Mesendoderm (in vitro differentiated cells): ENCODE results near the gene CLSTN1.
"Not testable (repeated sequence)": the region's sequence is repeated elsewhere in the genome, so short reads cannot be mapped to it uniquely, and the experiment has no call there.

Experiments
- DNase-seq: peaks from one replicate; pipeline ENCODE4 v3.0.0; 2013
- H2AK5ac ChIP-seq: 2 replicates; pipeline ENCODE4 v1.6.1; 2013; ENCODE audit warnings: low read length, inconsistent platforms
- H2BK120ac ChIP-seq: 2 replicates; pipeline ENCODE4 v1.6.1; 2013; ENCODE audit warnings: low read depth, mild to moderate bottlenecking, low read length, moderate library complexity, mixed read lengths
- H2BK15ac ChIP-seq: replicated peaks from 2 replicates; pipeline ENCODE4 v1.6.1; 2013; ENCODE audit warnings: low read depth, mild to moderate bottlenecking, moderate library complexity
- H2BK5ac ChIP-seq: 2 replicates; pipeline ENCODE4 v1.6.1; 2013; ENCODE audit warnings: low read length, inconsistent platforms
- H3K18ac ChIP-seq: 2 replicates; pipeline ENCODE4 v1.6.1; 2013; ENCODE audit warnings: mild to moderate bottlenecking, low read length, mixed read lengths
- H3K23ac ChIP-seq: one replicate; pipeline ENCODE4 v1.6.1; 2013; ENCODE audit warnings: low read length
- H3K27ac ChIP-seq: 2 replicates; pipeline ENCODE4 v1.5.1; 2013; ENCODE audit warnings: low read depth, mild to moderate bottlenecking, inconsistent platforms, low read length, moderate library complexity
- H3K27me3 ChIP-seq: 2 replicates; pipeline ENCODE4 v1.6.1; 2013; ENCODE audit warnings: low read length, control low read depth, mild to moderate bottlenecking, inconsistent platforms; ENCODE audit not compliant: insufficient read depth, poor library complexity
- H3K36me3 ChIP-seq: 2 replicates; pipeline ENCODE4 v1.6.1; 2013; ENCODE audit warnings: low read length, inconsistent platforms; ENCODE audit not compliant: control insufficient read depth, insufficient read depth
- H3K4ac ChIP-seq: one replicate; pipeline ENCODE4 v1.6.1; 2013; ENCODE audit warnings: low read depth, mild to moderate bottlenecking, low read length, moderate library complexity
- H3K4me1 ChIP-seq: 2 replicates; pipeline ENCODE4 v1.6.1; 2013; ENCODE audit warnings: low read depth, low read length, inconsistent platforms; ENCODE audit not compliant: control insufficient read depth
- H3K4me2 ChIP-seq: 2 replicates; pipeline ENCODE4 v1.6.1; 2013; ENCODE audit warnings: low read length
- H3K4me3 ChIP-seq: 2 replicates; pipeline ENCODE4 v1.5.1; 2013; ENCODE audit warnings: mild to moderate bottlenecking, low read length
- H3K56ac ChIP-seq: one replicate; pipeline ENCODE4 v1.6.1; 2013; ENCODE audit warnings: low read length
- H3K79me1 ChIP-seq: 2 replicates; pipeline ENCODE4 v1.6.1; 2013; ENCODE audit warnings: low read length, inconsistent platforms
- H3K79me2 ChIP-seq: 2 replicates; pipeline ENCODE4 v1.6.1; 2013; ENCODE audit warnings: mild to moderate bottlenecking, low read length; ENCODE audit not compliant: control insufficient read depth, insufficient read depth
- H3K9ac ChIP-seq: 2 replicates; pipeline ENCODE4 v1.6.1; 2013; ENCODE audit warnings: low read length, inconsistent platforms
- H4K5ac ChIP-seq: one replicate; pipeline ENCODE4 v1.6.1; 2013; ENCODE audit warnings: low read length
- H4K8ac ChIP-seq: one replicate; pipeline ENCODE4 v1.6.1; 2013; ENCODE audit warnings: low read depth, mild to moderate bottlenecking, control low read depth, low read length, moderate library complexity
- WGBS: extraction: QIAGEN DNeasy Blood & Tissue Kit; methylation state at CpG from one replicate; pipeline ENCODE4 v1.1.7; 2013; ENCODE audit warnings: low lambda C conversion rate, missing lambda C conversion rate; ENCODE audit not compliant: insufficient coverage; ENCODE audit errors: extremely low coverage; 5-methylcytosine and 5-hydroxymethylcytosine counted together

CLSTN1 gene

DNA sequence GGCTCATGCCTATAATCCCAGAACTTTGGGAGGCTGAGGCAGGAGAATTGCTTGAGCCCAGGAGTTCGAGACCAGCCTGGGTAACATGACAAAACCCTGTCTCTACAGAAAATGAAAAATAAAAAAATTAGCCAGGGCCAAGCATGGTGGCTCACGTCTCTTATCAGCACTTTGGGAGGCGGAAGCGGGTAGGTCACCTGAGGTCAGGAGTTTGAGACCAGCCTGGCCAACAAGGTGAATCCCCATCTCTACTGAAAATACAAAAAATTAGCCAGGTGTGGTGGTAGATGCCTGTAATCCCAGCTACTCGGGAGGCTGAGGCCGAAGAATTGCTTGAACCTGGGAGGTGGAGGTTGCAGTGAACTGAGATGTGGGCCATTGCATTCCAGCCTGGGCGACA is 111.0 kb downstream of the CLSTN1 start:
- H3K4ac ChIP-seq, H3K4me2 ChIP-seq, H3K27me3 ChIP-seq, H3K23ac ChIP-seq, H3K79me2 ChIP-seq, H3K9ac ChIP-seq, H3K27ac ChIP-seq, DNase-seq, H3K4me3 ChIP-seq, H3K36me3 ChIP-seq, H2BK5ac ChIP-seq, H4K5ac ChIP-seq, H2BK120ac ChIP-seq, H3K79me1 ChIP-seq, H2AK5ac ChIP-seq, H3K18ac ChIP-seq, H3K56ac ChIP-seq, H3K4me1 ChIP-seq, H4K8ac ChIP-seq, H2BK15ac ChIP-seq: not testable (repeated sequence)
- WGBS = no CpG with 5 or more reads among the region's 7 CpGs

DNA sequence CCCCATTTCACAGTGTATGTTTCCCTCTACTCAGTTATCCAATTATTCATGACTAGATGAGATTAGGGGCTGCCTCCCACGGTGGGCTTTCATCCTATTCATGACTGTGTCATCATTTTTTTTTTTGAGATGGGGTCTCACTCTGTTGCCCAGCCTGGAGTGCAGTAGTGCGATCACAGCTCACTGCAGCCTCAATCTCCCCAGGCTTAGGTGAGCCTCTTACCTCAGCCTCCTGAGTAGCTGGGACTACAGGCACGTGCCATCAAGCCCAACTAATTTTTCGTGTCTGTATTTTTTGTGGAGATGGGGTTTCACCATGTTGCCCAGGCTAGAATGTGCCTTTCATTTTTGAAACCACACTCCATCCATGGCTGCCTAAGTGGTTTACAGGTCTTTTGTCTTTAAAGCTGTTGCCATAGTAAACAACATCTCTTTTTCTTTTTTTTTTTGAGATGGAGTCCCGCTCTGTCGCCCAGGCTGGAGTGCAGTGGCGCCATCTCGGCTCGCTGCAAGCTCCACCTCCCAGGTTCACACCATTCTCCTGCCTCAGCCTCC is 112.2 kb downstream of the CLSTN1 start:
- no peak overlapping the region for H2BK5ac ChIP-seq
- no peak overlapping the region for H3K18ac ChIP-seq
- H4K5ac ChIP-seq = no peak overlapping the region
- WGBS = no CpG with 5 or more reads among the region's 9 CpGs
- no peak overlapping the region for H2BK15ac ChIP-seq
- no peak overlapping the region for H2BK120ac ChIP-seq
- no peak overlapping the region for H3K23ac ChIP-seq
- H3K4ac ChIP-seq = no peak overlapping the region
- no peaks in the 10 kb centered on the region for H3K36me3 ChIP-seq
- H3K4me2 ChIP-seq = no peak overlapping the region
- H3K27me3 ChIP-seq = no peaks in the 10 kb centered on the region
- DNase-seq = no peak
- H3K4me1 ChIP-seq = no peaks in the 10 kb centered on the region
- no peak overlapping the region for H2AK5ac ChIP-seq
- H4K8ac ChIP-seq = no peak overlapping the region
- H3K27ac ChIP-seq = no peak overlapping the region
- H3K4me3 ChIP-seq = no peak overlapping the region
- no peak overlapping the region for H3K9ac ChIP-seq
- H3K56ac ChIP-seq = no peak overlapping the region
- no peaks in the 10 kb centered on the region for H3K79me2 ChIP-seq
- H3K79me1 ChIP-seq = no peaks in the 10 kb centered on the region

DNA sequence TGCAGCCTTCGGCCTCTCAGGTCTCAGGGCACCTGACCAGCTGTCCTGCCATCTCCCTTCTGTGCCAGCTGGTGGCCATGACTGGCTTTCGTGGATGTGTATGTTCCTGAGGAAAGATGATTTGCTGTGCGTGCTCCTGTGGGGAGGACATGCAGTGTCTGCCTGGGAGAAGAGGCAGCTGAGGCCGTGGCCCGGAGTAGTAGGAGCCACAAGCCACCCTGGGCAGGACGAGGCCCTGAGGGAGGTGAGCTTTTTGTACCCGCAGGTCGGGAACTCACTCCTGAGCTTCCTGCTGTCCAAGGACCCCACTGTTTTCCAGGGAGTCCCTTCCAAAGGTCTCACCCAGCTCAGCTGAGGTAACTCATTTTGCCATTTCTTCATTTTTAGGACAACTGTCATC is 113.7 kb downstream of the CLSTN1 start:
- no CpG with 5 or more reads among the region's 8 CpGs for WGBS
- H3K36me3 ChIP-seq = no peaks in the 10 kb centered on the region

DNA sequence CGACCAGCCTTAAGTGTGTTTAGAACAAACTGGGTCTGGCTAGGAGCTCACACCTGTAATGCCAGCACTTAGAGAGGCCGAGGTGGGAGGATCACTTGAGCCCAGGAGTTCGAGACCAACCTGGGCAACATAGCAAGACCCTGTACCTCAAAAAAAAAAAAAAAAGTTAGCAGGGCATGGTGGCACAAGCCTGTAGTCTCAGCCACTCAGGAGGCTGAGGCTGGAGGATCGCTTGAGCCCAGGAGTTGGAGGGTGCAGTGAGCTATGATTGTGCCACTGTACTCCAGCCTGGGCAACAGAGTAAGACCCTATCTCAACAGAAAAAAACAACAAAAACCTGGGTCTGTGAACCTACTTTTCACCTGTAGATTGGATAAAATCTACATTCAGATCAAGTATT is 117.6 kb downstream of the CLSTN1 start:
- WGBS = no CpG with 5 or more reads among the region's 4 CpGs
- H3K18ac ChIP-seq = no peak overlapping the region
- H3K4me1 ChIP-seq = no peaks in the 10 kb centered on the region
- H3K27ac ChIP-seq = no peak overlapping the region
- no peak overlapping the region for H2AK5ac ChIP-seq
- H3K79me2 ChIP-seq = no peaks in the 10 kb centered on the region
- no peak overlapping the region for H3K4ac ChIP-seq
- no peak overlapping the region for H4K8ac ChIP-seq
- H2BK5ac ChIP-seq = no peak overlapping the region
- H3K27me3 ChIP-seq = no peaks in the 10 kb centered on the region
- no peak overlapping the region for H3K23ac ChIP-seq
- no peak overlapping the region for H3K9ac ChIP-seq
- H3K79me1 ChIP-seq = no peaks in the 10 kb centered on the region
- H3K4me3 ChIP-seq = no peak overlapping the region
- DNase-seq = no peak
- no peak overlapping the region for H2BK120ac ChIP-seq
- no peak overlapping the region for H3K4me2 ChIP-seq
- H3K36me3 ChIP-seq = no peaks in the 10 kb centered on the region
- H3K56ac ChIP-seq = no peak overlapping the region
- H4K5ac ChIP-seq = no peak overlapping the region
- no peak overlapping the region for H2BK15ac ChIP-seq

More for the DNA sequence above, 113.7 kb downstream of the CLSTN1 start:
- no peak overlapping the region for H3K4me3 ChIP-seq
- no peak overlapping the region for H2BK15ac ChIP-seq
- H3K27ac ChIP-seq = no peak overlapping the region
- no peaks in the 10 kb centered on the region for H3K27me3 ChIP-seq
- H3K56ac ChIP-seq = no peak overlapping the region
- no peak overlapping the region for H2BK120ac ChIP-seq
- no peak overlapping the region for H3K23ac ChIP-seq
- H3K79me1 ChIP-seq = no peaks in the 10 kb centered on the region
- H3K4me2 ChIP-seq = no peak overlapping the region
- H3K9ac ChIP-seq = no peak overlapping the region
- H3K18ac ChIP-seq = no peak overlapping the region
- no peak overlapping the region for H3K4ac ChIP-seq
- H3K79me2 ChIP-seq = no peaks in the 10 kb centered on the region
- H4K8ac ChIP-seq = no peak overlapping the region
- no peak overlapping the region for H2AK5ac ChIP-seq
- H2BK5ac ChIP-seq = no peak overlapping the region
- DNase-seq = no peak
- H3K4me1 ChIP-seq = no peaks in the 10 kb centered on the region
- no peak overlapping the region for H4K5ac ChIP-seq

DNA sequence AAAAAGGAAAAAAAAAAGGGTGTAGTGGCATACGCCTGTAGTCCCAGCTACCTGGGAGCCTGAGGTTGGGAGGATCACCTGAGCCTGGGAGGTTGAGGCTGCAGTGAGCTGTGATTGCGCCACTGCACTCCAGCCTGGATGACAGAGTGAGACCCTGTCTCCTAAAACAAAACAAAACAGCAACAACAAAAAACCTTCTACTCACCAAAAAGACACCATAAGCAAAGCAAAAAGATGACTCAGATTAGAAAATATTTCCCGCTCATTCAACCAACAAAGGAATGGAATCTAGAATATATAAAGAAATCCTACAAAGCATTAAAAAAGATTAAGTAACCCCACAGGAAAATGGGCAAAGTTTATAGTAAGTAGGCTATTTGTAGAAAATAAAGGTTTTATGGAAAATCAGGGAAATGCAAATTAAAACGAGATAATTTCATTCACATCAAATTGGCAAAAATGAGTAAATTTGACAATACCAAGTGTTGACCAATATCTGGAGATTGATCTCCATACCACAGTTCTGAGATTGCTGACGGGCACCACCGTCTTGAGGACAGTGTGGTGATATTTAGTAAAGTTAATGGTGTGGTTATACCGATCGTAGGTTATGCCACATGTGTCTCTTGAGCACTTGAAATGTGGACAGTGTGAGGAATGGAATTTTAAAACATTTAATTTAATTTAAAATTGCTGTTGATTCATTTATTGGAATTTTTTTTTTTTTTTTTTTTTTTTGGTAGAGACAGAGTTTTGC is 118.2 kb downstream of the CLSTN1 start:
- Histone ChIP-seq H3K23ac (no peak overlapping the region), H3K79me2 (no peaks in the 10 kb centered on the region), H2BK15ac (no peak overlapping the region), H2AK5ac (no peak overlapping the region), H3K18ac (no peak overlapping the region), H3K36me3 (no peaks in the 10 kb centered on the region), H3K56ac (no peak overlapping the region), H2BK120ac (no peak overlapping the region), H3K4me1 (no peaks in the 10 kb centered on the region), H3K9ac (no peak overlapping the region), H4K5ac (no peak overlapping the region), H3K4me3 (no peak overlapping the region), H2BK5ac (no peak overlapping the region), H3K4me2 (no peak overlapping the region), H4K8ac (no peak overlapping the region), H3K27me3 (no peaks in the 10 kb centered on the region), H3K4ac (no peak overlapping the region), H3K79me1 (no peaks in the 10 kb centered on the region), H3K27ac (no peak overlapping the region)
- no peak for DNase-seq
- no CpG with 5 or more reads among the region's 8 CpGs for WGBS

DNA sequence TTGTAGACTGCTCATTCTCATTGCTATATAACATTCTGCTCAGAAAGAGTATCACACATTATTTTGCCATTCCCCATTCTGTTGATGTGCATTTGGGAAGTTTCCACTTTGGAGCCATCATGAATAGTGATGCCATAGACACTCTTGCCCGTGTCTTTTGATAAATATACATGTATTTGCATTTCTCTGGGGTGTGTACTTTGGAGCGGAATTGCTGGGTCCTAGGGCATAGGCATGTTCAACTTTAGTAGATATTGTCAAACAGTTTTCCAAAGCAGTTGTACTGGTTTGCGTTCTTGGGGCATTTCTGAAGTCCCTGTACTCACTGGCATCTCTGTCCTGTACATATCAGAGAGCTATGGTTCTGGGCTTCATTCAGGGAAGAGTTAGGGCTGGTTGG is 120.1 kb downstream of the CLSTN1 start:
- no peak overlapping the region for H2BK5ac ChIP-seq
- H3K4ac ChIP-seq = no peak overlapping the region
- no peak overlapping the region for H2BK120ac ChIP-seq
- H3K23ac ChIP-seq = no peak overlapping the region
- H3K79me2 ChIP-seq = no peaks in the 10 kb centered on the region
- no peak overlapping the region for H2BK15ac ChIP-seq
- no CpG with 5 or more reads among the region's 3 CpGs for WGBS
- no peaks in the 10 kb centered on the region for H3K79me1 ChIP-seq
- no peak overlapping the region for H3K18ac ChIP-seq
- H3K27ac ChIP-seq = no peak overlapping the region
- no peak for DNase-seq
- H3K56ac ChIP-seq = no peak overlapping the region
- H3K4me2 ChIP-seq = no peak overlapping the region
- H3K9ac ChIP-seq = no peak overlapping the region
- H3K4me3 ChIP-seq = no peak overlapping the region
- H2AK5ac ChIP-seq = no peak overlapping the region
- H3K27me3 ChIP-seq = no peaks in the 10 kb centered on the region
- H3K4me1 ChIP-seq = no peaks in the 10 kb centered on the region
- H4K8ac ChIP-seq = no peak overlapping the region
- H4K5ac ChIP-seq = no peak overlapping the region
- H3K36me3 ChIP-seq = no peaks in the 10 kb centered on the region
